Fibroblast of lung (primary cell): ENCODE data around the gene ZNF600.
"Not testable (repeated sequence)": the region's sequence is repeated elsewhere in the genome, so short reads cannot be mapped to it uniquely, and the experiment has no call there.

Experiments used
- CTCF ChIP-seq, 2 donors: IDR thresholded peaks in 1 of 2; conservative IDR thresholded peaks in 1 of 2; 1 replicate in 1 of 2; 2 replicates in 1 of 2; pipeline ENCODE4 v1.5.1; 2011 to 2012; ENCODE audit warnings: low read length in 2 of 2, control low read depth in 1 of 2, inconsistent platforms in 1 of 2, low read depth in 1 of 2, mild to moderate bottlenecking in 1 of 2
- EZH2 ChIP-seq: IDR thresholded peaks from 2 replicates; pipeline ENCODE4 v1.5.1; 2012; ENCODE audit warnings: low read length, control low read depth, mild to moderate bottlenecking; ENCODE audit errors: missing control alignments

- not testable (repeated sequence) for TF ChIP-seq CTCF (conservative IDR thresholded peaks at IDR 0.05 in 1 of 2, IDR thresholded peaks at IDR 0.05 in 1 of 2; ENCODE audit: low read depth in 1 of 2, low read length in 2 of 2); EZH2
Measured at GRCh38 chr19:52726051-52726450, 60.5 kb downstream of the ZNF600 start.
